Activated naive CD4-positive, alpha-beta T cell treated with anti-CD3 and anti-CD28 coated beads for 36 hours (primary cell): ENCODE measurements around the gene ABTB1. TPM values are rescaled to one million over a fixed set of nuclear protein-coding genes. Genes with fewer than 3 reads are reported as not detected.
"Not testable (repeated sequence)": the region's sequence is repeated elsewhere in the genome, so short reads cannot be mapped to it uniquely, and the experiment has no call there.

ENCODE experiments used
- CTCF ChIA-PET: fragments of 350-600 bp; sonication (Branson Sonifier 250); formaldehyde crosslinking; loops from one replicate; lab custom pipeline; 2021; ENCODE audit warnings: antibody characterized with exemption; lab: Charles Lee
- DNase-seq: peaks from one replicate; pipeline ENCODE4 v3.0.0-alpha.2; 2020
- H3K27ac Mint-ChIP-seq: one replicate; pipeline ENCODE4 v1.8.0; 2021; ENCODE audit warnings: mild to moderate bottlenecking, mixed read lengths
- H3K27me3 Mint-ChIP-seq: one replicate; pipeline ENCODE4 v1.8.0; 2021; ENCODE audit warnings: low read depth, mixed read lengths
- H3K36me3 Mint-ChIP-seq: one replicate; pipeline ENCODE4 v1.8.0; 2021; ENCODE audit warnings: low read depth, mixed read lengths
- H3K4me1 Mint-ChIP-seq: one replicate; pipeline ENCODE4 v1.8.0; 2021; ENCODE audit warnings: low read depth, mixed read lengths
- H3K4me3 Mint-ChIP-seq: one replicate; pipeline ENCODE4 v1.8.0; 2021; ENCODE audit warnings: mild to moderate bottlenecking, moderate library complexity, mixed read lengths
- H3K9me3 Mint-ChIP-seq: one replicate; pipeline ENCODE4 v1.8.0; 2021; ENCODE audit warnings: mixed read lengths
- intact Hi-C: fragments of 100-400 bp; cut with micrococcal nuclease; formaldehyde crosslinking; loops from one replicate; pipeline ENCODE4 v1.15.1; 2023
- total RNA-seq, 2 experiments: library from RNA; stranded (reverse); gene quantifications; one replicate each; pipeline ENCODE4 v1.2.3, GENCODE V29; 2021

The ABTB1 gene
- total RNA-seq, 2 experiments from 2014 or later, result 10.6 to 13.5 TPM

DNA sequence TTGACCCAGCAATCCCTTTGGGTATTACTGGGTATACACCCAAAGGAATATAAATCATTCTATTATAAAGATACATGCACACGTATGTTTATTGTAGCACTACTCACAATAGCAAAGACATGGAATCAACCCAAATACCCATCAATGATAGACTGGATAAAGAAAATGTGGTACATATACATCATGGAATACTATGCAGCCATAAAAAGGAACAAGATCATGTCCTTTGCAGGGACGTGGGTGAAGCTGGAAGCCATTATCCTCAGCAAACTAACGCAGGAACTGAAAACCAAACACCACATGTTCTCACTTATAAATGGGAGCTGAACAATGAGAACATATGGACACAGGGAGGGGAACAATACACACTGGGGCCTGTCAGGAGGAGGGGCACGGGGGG lies 32.1 kb downstream of the ABTB1 start:
- H3K4me3 Mint-ChIP-seq, H3K4me1 Mint-ChIP-seq, H3K36me3 Mint-ChIP-seq, H3K9me3 Mint-ChIP-seq, intact Hi-C loops, DNase-seq, H3K27me3 Mint-ChIP-seq, H3K27ac Mint-ChIP-seq: not testable (repeated sequence)
- CTCF ChIA-PET, result interaction anchor here (0.6 kb wide), 1 partner anchor 79 kb away, joined by 3 read pairs; no protein-coding TSS in a partner anchor

DNA sequence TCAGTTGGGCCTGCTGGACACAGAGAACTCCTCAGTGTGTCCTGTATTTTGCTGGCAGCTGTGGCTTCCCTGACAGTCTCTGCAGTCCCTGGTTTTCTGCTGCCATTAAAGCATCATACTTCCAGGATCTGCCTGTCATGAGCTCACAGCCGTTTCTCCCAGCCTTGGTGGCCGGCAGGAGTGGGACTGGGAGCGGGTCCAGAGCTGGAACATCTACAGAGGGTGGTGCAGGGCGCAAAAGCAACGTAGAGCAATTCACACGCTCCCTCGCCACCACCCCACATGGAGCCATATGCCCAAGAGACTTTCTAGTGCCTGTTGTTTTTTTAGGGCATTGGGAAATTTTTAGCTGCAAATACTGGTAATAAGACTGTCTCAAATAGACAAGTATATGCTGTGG lies 33.6 kb downstream of the ABTB1 start:
- Mint-ChIP-seq H3K27ac (no peak overlapping the region), H3K9me3 (peaks cover 3% of the 10 kb centered on the region), H3K36me3 (no peaks in the 10 kb centered on the region), H3K27me3 (peaks cover 3% of the 10 kb centered on the region), H3K4me1 (no peaks in the 10 kb centered on the region), H3K4me3 (no peak overlapping the region)
- DNase-seq, result no peak
- CTCF ChIA-PET, result interaction anchor here (0.6 to 2.0 kb wide), 3 partner anchors 9 to 1503 kb away, joined by 3 to 4 read pairs (median 3); no protein-coding TSS in a partner anchor
- intact Hi-C loops, result no loop called here

DNA sequence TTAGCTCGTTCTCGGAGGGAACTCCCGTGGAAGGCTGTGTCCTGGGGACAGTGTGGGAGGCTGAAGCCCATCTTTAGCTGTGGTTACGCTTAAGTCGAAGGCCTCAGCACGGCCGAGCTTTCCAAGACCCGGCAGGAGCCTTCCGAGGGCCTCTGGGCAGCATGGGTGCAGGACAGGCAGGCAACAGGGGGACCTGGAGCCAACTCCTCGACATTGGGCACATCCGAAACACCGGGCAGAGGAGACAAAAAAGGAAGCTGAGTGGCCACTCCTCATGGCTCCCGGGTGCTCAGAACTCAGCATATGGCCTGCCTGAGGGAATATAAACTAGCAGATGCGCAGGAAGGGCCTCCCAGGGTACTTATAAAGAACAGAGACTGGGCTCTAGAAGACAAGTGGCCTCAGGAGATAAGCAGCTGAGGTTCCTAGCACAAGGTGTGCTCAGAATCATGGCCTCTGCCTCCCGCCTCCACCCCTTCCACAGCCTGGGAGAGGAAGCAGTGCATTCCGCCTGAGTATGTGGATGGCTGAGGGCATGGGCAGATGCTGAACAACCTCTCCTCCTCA lies 34.1 kb downstream of the ABTB1 start:
- Mint-ChIP-seq H3K27me3 (peaks cover 3% of the 10 kb centered on the region), H3K4me1 (no peaks in the 10 kb centered on the region), H3K36me3 (no peaks in the 10 kb centered on the region), H3K9me3 (peaks cover 3% of the 10 kb centered on the region), H3K4me3 (no peak overlapping the region), H3K27ac (no peak overlapping the region)
- CTCF ChIA-PET, result interaction anchor here (0.7 to 2.0 kb wide), 2 partner anchors 9 to 1504 kb away, joined by 3 to 4 read pairs; no protein-coding TSS in a partner anchor
- intact Hi-C loops, result no loop called here
- no peak for DNase-seq

DNA sequence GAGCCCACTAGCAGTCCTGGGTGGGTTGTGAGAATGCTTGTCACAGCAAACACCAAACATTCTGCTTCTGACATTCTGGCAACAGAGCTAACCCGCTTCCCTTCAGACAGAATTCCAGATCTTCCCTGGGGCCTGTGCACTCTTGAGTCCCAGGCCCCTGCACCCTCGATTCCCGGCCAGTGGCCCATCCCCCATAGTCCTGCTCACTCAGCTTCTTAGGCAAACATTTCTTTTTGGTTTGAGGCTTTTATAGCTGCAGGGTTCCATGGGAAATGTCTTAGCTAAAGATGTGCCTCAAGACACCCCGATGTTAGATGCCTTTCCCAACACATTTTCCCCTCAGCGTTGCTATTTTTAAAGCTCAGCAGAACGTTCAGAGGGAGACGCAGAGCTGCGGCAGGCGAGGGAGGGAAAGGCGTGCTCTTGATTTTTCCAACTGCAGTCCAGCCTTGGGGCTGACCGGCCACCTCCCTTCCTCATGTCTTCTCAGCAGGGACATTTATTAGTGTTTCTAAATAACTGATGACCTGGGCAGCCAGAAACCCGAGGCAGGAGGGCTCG lies 35.2 kb downstream of the ABTB1 start:
- CTCF ChIA-PET, result interaction anchor here (2.0 kb wide), 1 partner anchor 10 kb away, joined by 4 read pairs; no protein-coding TSS in a partner anchor
- H3K36me3 Mint-ChIP-seq, result no peaks in the 10 kb centered on the region
- no peak for DNase-seq
- H3K9me3 Mint-ChIP-seq, result peaks cover 3% of the 10 kb centered on the region
- H3K4me3 Mint-ChIP-seq, result no peak overlapping the region
- no peaks in the 10 kb centered on the region for H3K4me1 Mint-ChIP-seq
- no peak overlapping the region for H3K27ac Mint-ChIP-seq
- peaks cover 3% of the 10 kb centered on the region for H3K27me3 Mint-ChIP-seq
- intact Hi-C loops, result no loop called here

DNA sequence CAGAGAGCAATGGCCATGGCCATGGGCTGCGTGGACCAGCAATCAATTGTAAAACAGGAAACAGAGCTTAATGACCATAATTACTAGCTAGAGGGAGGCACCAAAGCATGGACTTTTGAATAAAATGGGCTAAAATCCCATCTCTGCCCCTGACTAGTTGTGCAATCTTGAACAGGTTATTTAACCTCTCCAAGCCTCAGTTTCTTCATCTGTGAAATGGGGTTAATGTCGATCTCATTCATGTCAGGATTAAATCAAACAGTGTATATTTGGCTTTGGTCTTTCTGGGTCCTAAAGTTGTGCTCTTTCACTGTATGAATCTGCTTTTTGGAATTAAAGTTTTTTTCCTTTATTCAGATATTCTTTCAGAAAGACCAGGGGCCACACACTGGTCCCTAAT lies 36.1 kb downstream of the ABTB1 start:
- Mint-ChIP-seq H3K9me3 (peaks cover under 1% of the 10 kb centered on the region), H3K4me3 (no peak overlapping the region), H3K27ac (no peak overlapping the region), H3K27me3 (peaks cover under 1% of the 10 kb centered on the region), H3K4me1 (no peaks in the 10 kb centered on the region), H3K36me3 (no peaks in the 10 kb centered on the region)
- CTCF ChIA-PET, result interaction anchor here (0.8 kb wide), 1 partner anchor 11 kb away, joined by 4 read pairs; no protein-coding TSS in a partner anchor
- intact Hi-C loops, result no loop called here
- DNase-seq, result no peak

DNA sequence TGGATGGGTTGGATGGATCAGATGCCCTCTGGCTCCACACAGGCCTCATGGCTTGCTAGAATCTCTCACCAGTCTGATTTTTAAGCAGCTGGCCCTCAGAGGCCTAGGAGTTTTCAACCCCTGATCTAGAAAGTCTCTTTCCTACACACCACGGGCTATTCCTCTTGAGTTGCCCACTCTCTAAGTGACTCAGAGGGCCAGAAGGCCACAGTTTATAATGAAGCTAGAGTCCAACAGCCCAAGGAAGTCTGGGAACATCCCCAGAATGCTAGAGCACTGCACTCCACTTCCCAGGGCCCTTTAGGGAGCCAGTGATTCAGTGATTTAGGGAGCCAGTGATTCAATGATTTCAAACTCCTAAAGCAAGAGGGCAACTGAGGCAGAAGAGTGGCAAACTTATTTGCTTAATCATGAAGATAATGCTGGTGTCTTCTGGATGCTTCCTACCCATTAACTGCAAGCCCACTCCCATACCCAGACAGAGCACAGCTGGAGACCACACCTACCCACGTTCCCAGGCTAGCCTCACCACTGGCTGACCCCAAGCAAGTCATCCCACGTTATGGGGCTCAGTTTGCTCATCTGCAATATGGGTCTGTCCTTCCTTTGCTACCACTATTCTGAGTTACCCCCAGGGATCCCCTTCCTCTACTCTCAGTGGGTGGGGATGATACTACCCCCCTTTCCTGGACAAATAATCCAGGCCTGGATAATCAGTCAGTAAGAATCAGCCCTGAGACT lies 36.7 kb downstream of the ABTB1 start:
- H3K4me3 Mint-ChIP-seq, result no peak overlapping the region
- no peaks in the 10 kb centered on the region for H3K9me3 Mint-ChIP-seq
- CTCF ChIA-PET, result interaction anchor here (0.8 kb wide), 1 partner anchor 12 kb away, joined by 4 read pairs; no protein-coding TSS in a partner anchor
- no peak overlapping the region for H3K27ac Mint-ChIP-seq
- intact Hi-C loops, result no loop called here
- H3K36me3 Mint-ChIP-seq, result no peaks in the 10 kb centered on the region
- no peaks in the 10 kb centered on the region for H3K4me1 Mint-ChIP-seq
- no peaks in the 10 kb centered on the region for H3K27me3 Mint-ChIP-seq
- no peak for DNase-seq

DNA sequence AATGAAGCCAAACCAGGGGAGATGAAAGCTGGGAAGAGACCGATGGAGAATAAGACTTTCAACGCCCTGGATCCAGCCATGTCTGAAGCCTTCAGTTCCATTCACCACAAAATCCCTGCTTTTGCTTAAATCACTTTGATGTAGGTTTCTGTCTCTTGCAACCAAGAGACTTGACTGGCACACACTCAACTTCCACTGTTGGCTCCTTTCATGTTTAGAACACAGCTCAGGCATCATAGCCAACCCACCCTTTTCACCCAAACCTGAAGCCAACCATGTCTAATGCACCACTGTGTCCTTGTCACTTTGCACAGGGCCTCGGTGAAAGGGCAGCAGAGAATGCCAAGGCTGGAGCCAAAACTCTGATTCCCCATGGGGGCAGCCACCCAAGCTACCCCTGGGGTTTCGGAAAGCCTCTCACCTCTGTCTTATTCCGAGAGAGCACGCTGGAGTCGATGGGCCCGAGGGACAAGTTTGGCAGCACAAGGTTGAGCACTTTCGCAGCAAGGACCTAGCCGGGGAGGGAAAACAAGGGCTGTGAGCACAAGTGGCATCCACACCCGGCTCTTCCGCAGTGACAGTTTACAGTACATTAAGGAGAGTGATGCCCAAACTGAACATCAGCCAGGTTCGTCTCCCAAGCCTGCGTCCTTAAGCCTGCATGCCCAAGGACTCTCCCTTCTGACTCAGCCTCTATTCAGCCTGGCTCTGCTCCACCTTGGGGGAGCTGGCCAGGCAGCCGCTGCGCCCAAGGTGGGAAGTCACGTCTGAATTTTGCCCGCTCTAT lies 37.6 kb downstream of the ABTB1 start:
- CTCF ChIA-PET, result no interaction called here
- Mint-ChIP-seq H3K4me1 (no peaks in the 10 kb centered on the region), H3K9me3 (no peaks in the 10 kb centered on the region), H3K36me3 (no peaks in the 10 kb centered on the region), H3K27ac (no peak overlapping the region), H3K27me3 (no peaks in the 10 kb centered on the region), H3K4me3 (no peak overlapping the region)
- intact Hi-C loops, result no loop called here
- DNase-seq, result no peak

DNA sequence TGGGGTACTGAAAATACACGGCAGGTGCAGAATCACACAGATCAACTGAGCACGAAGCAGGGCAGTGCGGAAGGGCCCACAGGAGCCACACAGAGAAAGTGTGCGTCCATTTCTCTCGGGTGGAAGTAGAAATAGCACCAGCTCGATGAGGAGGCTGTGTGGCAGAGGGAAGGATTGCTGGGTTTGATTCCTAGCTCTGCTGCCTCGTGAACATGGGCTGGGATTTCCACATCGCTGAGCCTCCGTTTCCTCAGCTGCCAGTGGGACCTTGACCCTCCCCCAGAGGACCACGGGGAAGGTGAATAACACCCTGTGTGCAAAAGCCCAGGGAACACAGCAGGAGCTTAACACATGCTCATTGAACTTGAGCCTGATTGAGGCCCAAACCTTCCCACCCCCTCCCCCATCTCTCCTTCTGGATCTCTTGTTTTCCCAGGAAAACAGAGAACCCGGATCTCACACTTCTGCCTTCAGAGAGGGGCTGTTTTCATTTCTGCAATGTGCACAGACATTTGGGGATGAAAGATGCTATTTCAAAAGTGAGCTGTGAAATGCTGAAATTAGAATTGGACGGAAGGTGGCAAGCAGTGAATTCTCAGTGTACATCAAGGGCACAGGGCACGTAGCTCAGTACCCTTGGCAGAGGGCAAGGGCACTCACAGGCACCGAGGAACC lies 38.4 kb downstream of the ABTB1 start:
- intact Hi-C loops, result no loop called here
- no peaks in the 10 kb centered on the region for H3K27me3 Mint-ChIP-seq
- no peaks in the 10 kb centered on the region for H3K36me3 Mint-ChIP-seq
- CTCF ChIA-PET, result no interaction called here
- no peak overlapping the region for H3K27ac Mint-ChIP-seq
- no peak overlapping the region for H3K4me3 Mint-ChIP-seq
- no peaks in the 10 kb centered on the region for H3K9me3 Mint-ChIP-seq
- H3K4me1 Mint-ChIP-seq, result no peaks in the 10 kb centered on the region
- DNase-seq, result no peak

DNA sequence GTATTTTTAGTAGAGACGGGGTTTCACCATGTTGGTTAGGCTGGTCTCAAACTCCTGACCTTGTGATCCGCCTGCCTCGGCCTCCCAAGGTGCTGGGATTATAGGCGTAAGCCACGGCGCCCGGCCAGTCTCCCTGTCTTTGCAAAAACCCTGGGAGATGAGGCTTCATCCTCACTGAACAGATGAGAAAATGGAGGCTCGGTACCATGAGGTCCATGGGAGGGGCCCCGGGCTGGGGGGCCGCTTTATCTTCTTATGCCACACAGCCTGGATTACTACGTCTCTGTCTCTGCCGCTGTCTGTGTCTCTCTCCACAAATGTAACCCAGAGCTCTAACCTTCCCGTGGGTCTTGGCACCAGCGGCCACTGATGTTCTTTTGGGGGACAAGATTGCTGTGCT lies 39.1 kb downstream of the ABTB1 start:
- no peaks in the 10 kb centered on the region for H3K9me3 Mint-ChIP-seq
- no peak overlapping the region for H3K27ac Mint-ChIP-seq
- no peak overlapping the region for H3K4me3 Mint-ChIP-seq
- H3K4me1 Mint-ChIP-seq, result no peaks in the 10 kb centered on the region
- peaks cover 2% of the 10 kb centered on the region for H3K27me3 Mint-ChIP-seq
- no peaks in the 10 kb centered on the region for H3K36me3 Mint-ChIP-seq
- DNase-seq, result no peak
- CTCF ChIA-PET, result no interaction called here
- intact Hi-C loops, result no loop called here

DNA sequence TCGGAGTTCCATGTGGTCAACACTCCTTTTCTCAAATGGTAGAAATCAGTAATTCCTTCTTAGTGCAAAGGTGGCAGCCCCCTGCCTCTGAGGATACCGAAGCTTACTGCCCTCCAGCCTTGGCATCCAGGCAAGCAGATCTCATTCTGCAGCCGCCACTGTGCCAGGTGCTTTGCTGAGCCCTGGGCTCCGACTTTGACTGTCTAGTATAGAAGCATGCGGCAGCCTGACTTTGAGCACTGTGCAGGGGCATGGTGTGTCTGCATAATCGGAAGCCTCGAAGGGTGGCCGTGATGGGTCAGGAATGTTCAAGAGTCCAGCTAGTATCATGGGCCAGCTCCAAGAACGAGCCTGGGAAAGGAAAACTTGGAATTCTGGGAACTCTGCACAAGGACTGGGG lies 39.7 kb downstream of the ABTB1 start:
- Mint-ChIP-seq H3K9me3 (no peaks in the 10 kb centered on the region), H3K36me3 (no peaks in the 10 kb centered on the region), H3K4me3 (no peak overlapping the region), H3K27ac (no peak overlapping the region), H3K27me3 (peaks cover 2% of the 10 kb centered on the region), H3K4me1 (no peaks in the 10 kb centered on the region)
- DNase-seq, result no peak
- CTCF ChIA-PET, result no interaction called here
- intact Hi-C loops, result no loop called here

DNA sequence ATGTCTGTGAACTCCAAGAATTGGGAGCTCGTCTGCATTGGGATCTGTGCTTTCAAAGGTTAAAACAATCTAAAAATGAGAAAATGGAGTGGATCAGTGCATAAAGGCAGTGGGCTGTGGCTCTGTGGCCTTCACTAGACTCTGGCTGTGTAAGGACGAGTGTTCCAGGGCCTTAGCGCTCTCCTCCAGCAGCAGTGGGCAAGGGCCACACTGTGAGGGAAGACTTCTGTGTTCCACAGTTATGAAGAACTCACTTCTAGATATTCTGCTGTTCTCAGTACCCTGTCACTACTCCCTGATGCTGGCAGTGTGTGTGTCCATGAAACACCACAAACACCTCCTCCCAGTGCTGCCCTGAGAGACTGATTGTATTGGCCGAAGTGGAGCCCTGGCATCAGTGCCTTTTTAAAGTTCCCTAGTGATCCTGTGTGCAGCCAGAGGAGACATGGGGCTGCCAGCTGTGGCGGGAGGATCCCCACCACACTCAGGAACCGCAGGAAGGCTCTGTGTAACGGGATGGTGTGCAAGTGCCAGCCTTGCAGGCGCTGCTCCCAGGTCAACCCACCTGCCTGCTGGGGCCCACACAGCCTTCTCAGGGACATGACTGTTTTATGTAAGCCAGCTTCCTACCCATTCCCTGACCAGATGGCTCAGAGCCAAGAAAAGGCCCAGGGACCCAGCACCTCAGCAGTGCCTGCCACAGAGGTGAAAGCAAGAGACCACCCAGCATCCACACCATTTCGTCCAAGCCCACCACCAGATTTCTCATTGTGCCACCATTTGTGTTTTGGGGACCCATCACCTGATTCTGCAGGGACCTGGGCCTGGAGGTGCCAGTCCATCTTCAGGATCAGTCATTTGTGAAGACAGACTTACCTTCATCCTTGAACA lies 40.4 kb downstream of the ABTB1 start:
- intact Hi-C loops, result no loop called here
- no peaks in the 10 kb centered on the region for H3K4me1 Mint-ChIP-seq
- H3K27me3 Mint-ChIP-seq, result peaks cover 2% of the 10 kb centered on the region
- CTCF ChIA-PET, result no interaction called here
- no peaks in the 10 kb centered on the region for H3K9me3 Mint-ChIP-seq
- H3K36me3 Mint-ChIP-seq, result no peaks in the 10 kb centered on the region
- H3K4me3 Mint-ChIP-seq, result no peak overlapping the region
- no peak for DNase-seq
- no peak overlapping the region for H3K27ac Mint-ChIP-seq
